Gastroesophageal sphincter (tissue), 4 donors: ENCODE measurements around the gene TMEM132E. TPM values are rescaled to one million over a fixed set of nuclear protein-coding genes. Genes with fewer than 3 reads are reported as not detected.
A peak's percentile ranks its signal among the peaks of the same experiment; 100 is the strongest.

Source experiments
- ATAC-seq: fragments of 150-250 bp; one replicate; pipeline ENCODE4 v1.9.1; 2016; ENCODE audit warnings: mild to moderate bottlenecking, moderate library complexity
- H3K27ac ChIP-seq, 4 donors: fragments of 200-600 bp; sonication (generic) in 3 of 4; 1 replicate in 3 of 4; 2 replicates in 1 of 4; pipeline ENCODE4 v1.5.1; 2016 to 2019
- H3K27me3 ChIP-seq: fragments of 200-600 bp; sonication (generic); one replicate; pipeline ENCODE4 v1.5.1; 2019
- H3K36me3 ChIP-seq, 2 donors: fragments of 200-600 bp; sonication (generic); one replicate each; pipeline ENCODE4 v1.5.1; 2019; ENCODE audit warnings: control low read depth in 1 of 2
- H3K4me1 ChIP-seq, 3 donors: fragments of 200-600 bp; sonication (generic); 1 replicate in 2 of 3; 2 replicates in 1 of 3; pipeline ENCODE4 v1.5.1; 2016 to 2019; ENCODE audit warnings: control low read depth in 2 of 3
- H3K4me3 ChIP-seq, 2 donors: fragments of 200-600 bp; sonication (generic); one replicate each; pipeline ENCODE4 v1.5.1; 2019; ENCODE audit warnings: mild to moderate bottlenecking in 1 of 2, moderate library complexity in 1 of 2
- H3K9me3 ChIP-seq, 3 donors: fragments of 200-600 bp; sonication (generic); one replicate each; pipeline ENCODE4 v1.5.1; 2017 to 2019; ENCODE audit warnings: control low read depth in 2 of 3
- EP300 ChIP-seq: sonication (generic); formaldehyde crosslinking; IDR thresholded peaks from one replicate; pipeline ENCODE4 v1.6.1; 2017; ENCODE audit warnings: antibody characterized with exemption, mild to moderate bottlenecking
- POLR2A ChIP-seq, 2 donors: fragments of 450-650 bp; IDR thresholded peaks; one replicate each; pipeline ENCODE4 v1.6.1; 2017; ENCODE audit warnings: antibody characterized with exemption in 2 of 2, mild to moderate bottlenecking in 2 of 2, moderate library complexity in 1 of 2
- POLR2AphosphoS5 ChIP-seq: sonication (generic); formaldehyde crosslinking; IDR thresholded peaks from one replicate; pipeline ENCODE4 v1.6.1; 2017; ENCODE audit warnings: antibody characterized with exemption
- WGBS, 2 donors: methylation state at CpG; one replicate each; pipeline ENCODE4 v1.1.5; 2018; ENCODE audit warnings: low coverage in 1 of 2; 5-methylcytosine and 5-hydroxymethylcytosine counted together
- total RNA-seq, 4 donors: library from RNA; depleted of rRNA; stranded (reverse); fragments of >200 nt; gene quantifications; one replicate each; pipeline ENCODE4 v1.1.0, GENCODE V29; 2016
- TF ChIP-seq, protein P1 (sequence below), 4 experiments: fragments of 200-600 bp in 2 of 4; fragments of 450-650 bp in 2 of 4; sonication (generic) in 1 of 4; IDR thresholded peaks; one replicate each; pipeline ENCODE4 v1.5.1; 2017 to 2019; ENCODE audit warnings: antibody characterized with exemption in 4 of 4, mild to moderate bottlenecking in 2 of 4, moderate library complexity in 2 of 4

TMEM132E gene
- total RNA-seq, 4 donors from 2014 or later: 0.12 to 0.47 TPM; not detected in 2

GRCh38 chr17:34580685-34581445, 1.5 kb downstream of the TMEM132E start:
- Histone ChIP-seq H3K27ac (no peak overlapping the region), H3K4me1 (peaks cover 0 to 40% (median 33%) of the 10 kb centered on the region in 3 donors), H3K9me3 (no peaks in the 10 kb centered on the region), H3K27me3 (peaks cover 100% of the 10 kb centered on the region), H3K4me3 (peak overlapping the region in 1 of 2 donors; percentile 64), H3K36me3 (no peaks in the 10 kb centered on the region)
- no peak for ATAC-seq
- no peak for TF ChIP-seq POLR2AphosphoS5
- no peak for TF ChIP-seq EP300
- no peak for TF ChIP-seq POLR2A (IDR thresholded peaks at IDR 0.05)
- TF ChIP-seq, protein P1, sequence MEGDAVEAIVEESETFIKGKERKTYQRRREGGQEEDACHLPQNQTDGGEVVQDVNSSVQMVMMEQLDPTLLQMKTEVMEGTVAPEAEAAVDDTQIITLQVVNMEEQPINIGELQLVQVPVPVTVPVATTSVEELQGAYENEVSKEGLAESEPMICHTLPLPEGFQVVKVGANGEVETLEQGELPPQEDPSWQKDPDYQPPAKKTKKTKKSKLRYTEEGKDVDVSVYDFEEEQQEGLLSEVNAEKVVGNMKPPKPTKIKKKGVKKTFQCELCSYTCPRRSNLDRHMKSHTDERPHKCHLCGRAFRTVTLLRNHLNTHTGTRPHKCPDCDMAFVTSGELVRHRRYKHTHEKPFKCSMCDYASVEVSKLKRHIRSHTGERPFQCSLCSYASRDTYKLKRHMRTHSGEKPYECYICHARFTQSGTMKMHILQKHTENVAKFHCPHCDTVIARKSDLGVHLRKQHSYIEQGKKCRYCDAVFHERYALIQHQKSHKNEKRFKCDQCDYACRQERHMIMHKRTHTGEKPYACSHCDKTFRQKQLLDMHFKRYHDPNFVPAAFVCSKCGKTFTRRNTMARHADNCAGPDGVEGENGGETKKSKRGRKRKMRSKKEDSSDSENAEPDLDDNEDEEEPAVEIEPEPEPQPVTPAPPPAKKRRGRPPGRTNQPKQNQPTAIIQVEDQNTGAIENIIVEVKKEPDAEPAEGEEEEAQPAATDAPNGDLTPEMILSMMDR (IDR thresholded peaks at IDR 0.05): no peak
- 0% methylated on average over 1 of the region's 71 CpGs; no CpG with 5 or more reads in 1 of the 2 donors for WGBS, 2 donors

GRCh38 chr17:34581446-34582184, 2.2 kb downstream of the TMEM132E start:
- peaks cover 0 to 40% (median 33%) of the 10 kb centered on the region in 3 donors for H3K4me1 ChIP-seq
- no peak for ATAC-seq
- 0% methylated on average over 4 to 12 of the region's 78 CpGs for WGBS, 2 donors
- H3K4me3 ChIP-seq: peak overlapping the region in 1 of 2 donors; percentile 64
- H3K36me3 ChIP-seq: no peaks in the 10 kb centered on the region
- H3K27ac ChIP-seq: no peak overlapping the region
- TF ChIP-seq POLR2A (IDR thresholded peaks at IDR 0.05): no peak
- TF ChIP-seq EP300: no peak
- TF ChIP-seq POLR2AphosphoS5: no peak
- TF ChIP-seq, protein P1 (IDR thresholded peaks at IDR 0.05): no peak
- no peaks in the 10 kb centered on the region for H3K9me3 ChIP-seq
- H3K27me3 ChIP-seq: peaks cover 98% of the 10 kb centered on the region

DNA sequence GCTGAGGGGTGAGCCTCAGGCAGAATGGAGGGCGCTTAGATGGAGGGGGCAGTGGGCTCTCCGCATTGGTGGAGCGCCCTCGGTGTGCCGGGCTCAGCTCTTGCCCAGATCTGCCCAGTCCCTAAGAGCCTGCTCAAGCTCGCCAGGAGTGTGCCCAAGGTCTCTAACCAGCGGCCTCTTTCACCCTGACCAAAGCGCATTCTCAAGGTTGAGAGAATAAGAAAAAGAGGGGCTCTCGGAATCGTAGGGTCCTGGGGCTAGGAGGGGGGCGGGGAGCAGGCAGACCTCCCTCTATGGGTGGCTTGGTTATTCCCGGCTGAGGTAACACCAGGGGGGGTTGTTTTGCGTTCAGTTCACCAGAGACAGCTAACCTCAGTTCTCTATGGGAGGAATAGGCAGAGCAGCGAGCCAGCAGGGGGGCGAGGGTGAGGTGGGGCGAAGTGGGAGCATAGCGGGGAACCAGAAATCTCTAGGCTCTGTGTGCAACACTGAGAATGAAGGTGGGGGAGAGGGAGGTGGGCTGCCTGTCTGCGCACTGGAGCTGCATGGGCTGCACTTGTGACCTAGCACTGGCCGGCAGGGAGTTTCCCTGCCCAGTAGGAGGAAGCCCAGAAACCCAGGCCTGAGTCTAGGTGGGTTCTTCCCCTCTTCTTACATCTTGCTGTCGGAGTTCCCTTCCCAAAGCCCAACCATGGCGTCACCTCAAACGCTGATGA, 3.0 kb downstream of the TMEM132E start:
- ATAC-seq: no peak
- Histone ChIP-seq H3K4me3 (no peak overlapping the region), H3K27me3 (peaks cover 98% of the 10 kb centered on the region), H3K9me3 (no peaks in the 10 kb centered on the region), H3K36me3 (no peaks in the 10 kb centered on the region), H3K4me1 (peaks cover 0 to 40% (median 33%) of the 10 kb centered on the region in 3 donors), H3K27ac (no peak overlapping the region)
- no peak for TF ChIP-seq POLR2AphosphoS5
- no peak for TF ChIP-seq EP300
- TF ChIP-seq POLR2A (IDR thresholded peaks at IDR 0.05): no peak
- TF ChIP-seq, protein P1 (IDR thresholded peaks at IDR 0.05): no peak
- 33 to 45% methylated on average over 7 to 9 of the region's 22 CpGs for WGBS, 2 donors

DNA sequence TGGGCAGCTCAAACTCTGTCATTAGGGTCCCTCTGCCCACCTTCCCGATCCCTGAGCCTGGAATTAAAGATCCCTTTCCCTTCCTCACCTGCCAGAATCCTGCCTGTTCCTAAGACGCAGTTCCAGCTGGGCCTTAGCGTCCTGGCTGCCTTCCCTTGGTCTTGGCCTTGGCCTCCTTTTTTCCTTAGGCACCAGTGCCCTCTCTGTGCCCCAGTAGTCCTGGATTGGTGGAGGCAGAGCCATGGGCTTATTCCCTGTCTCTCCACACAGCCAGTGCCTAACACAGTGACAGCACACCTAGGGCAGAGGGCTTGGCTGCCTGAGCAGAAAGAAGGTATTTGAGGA, 3.5 kb downstream of the TMEM132E start:
- Histone ChIP-seq H3K36me3 (no peaks in the 10 kb centered on the region), H3K27me3 (peaks cover 98% of the 10 kb centered on the region), H3K4me3 (no peak overlapping the region), H3K9me3 (no peaks in the 10 kb centered on the region), H3K4me1 (peaks cover 0 to 40% (median 33%) of the 10 kb centered on the region in 3 donors), H3K27ac (no peak overlapping the region)
- no peak for ATAC-seq
- no CpG with 5 or more reads among the region's 3 CpGs for WGBS, 2 donors
- TF ChIP-seq POLR2A (IDR thresholded peaks at IDR 0.05) (no peak), EP300 (no peak)
- TF ChIP-seq, protein P1 (IDR thresholded peaks at IDR 0.05): no peak
